K562 (cell line): ENCODE measurements around the gene DDX50. TPM values are rescaled to one million over a fixed set of nuclear protein-coding genes. Genes with fewer than 3 reads are reported as not detected.

Source experiments
- ATAC-seq: fragments of 200-7000 bp; cut with Tn5 transposase; 3 replicates; pipeline ENCODE4 v1.9.1; 2020; ENCODE audit warnings: moderate library complexity
- BruUV-seq: library from RNA; stranded (reverse); fragments of 400-500 nt; replicated peaks from 2 replicates; lab custom pipeline; 2021; lab: Mats Ljungman, UMichigan
- CTCF ChIA-PET: fragments of 300-600 bp; formaldehyde crosslinking; extraction: SDS; loops from one replicate; lab custom pipeline; 2021; ENCODE audit warnings: low intra/inter-chr PET ratio; lab: Yijun Ruan, JAX
- POLR2A ChIA-PET: fragments of 300-600, 350-650 bp; sonication (Branson Sonifier 250); formaldehyde crosslinking; extraction: SDS; loops from one replicate; lab custom pipeline; 2021; ENCODE audit warnings: antibody characterized with exemption, inconsistent platforms; lab: Yijun Ruan, JAX
- DNase-seq, 4 experiments: peaks; one replicate each; pipeline versions ENCODE4 v3.0.0 to v3.0.0-alpha.2; 2011 to 2018; ENCODE audit warnings: low spot score in 3 of 4, mixed read lengths in 3 of 4; ENCODE audit errors: extremely low read depth in 1 of 4
- FAIRE-seq: peaks from 2 replicates; lab custom pipeline; 2011; peaks lifted over from hg19 to GRCh38; lab: Jason Lieb, UNC
- H2AFZ ChIP-seq: 2 replicates; pipeline ENCODE4 v1.6.0; 2011; ENCODE audit warnings: low read depth, low read length, control low read depth, inconsistent platforms
- H3K27ac ChIP-seq: fragments of 200-600 bp; 3 replicates; pipeline ENCODE4 v1.8.0; 2011; ENCODE audit warnings: low read depth, mild to moderate bottlenecking, control low read depth, inconsistent platforms, low read length, moderate library complexity, mixed read lengths; ENCODE audit errors: extremely low read depth
- H3K27me3 ChIP-seq, 2 experiments: fragments of 300-600 bp in 1 of 2; 2 replicates in 1 of 2; 3 replicates in 1 of 2; pipeline versions ENCODE4 v1.6.0 to v1.8.0; 2011; ENCODE audit warnings: inconsistent platforms in 2 of 2, low read length in 2 of 2, mild to moderate bottlenecking in 1 of 2, mixed read lengths in 1 of 2, moderate library complexity in 1 of 2; ENCODE audit not compliant: control insufficient read depth in 2 of 2, insufficient read depth in 2 of 2
- H3K36me3 ChIP-seq: fragments of 300-600 bp; 3 replicates; pipeline ENCODE4 v1.8.0; 2011; ENCODE audit warnings: mild to moderate bottlenecking, low read length, inconsistent platforms; ENCODE audit not compliant: control insufficient read depth, insufficient read depth
- H3K4me1 ChIP-seq, 2 experiments: fragments of 200-600 bp in 1 of 2; replicated peaks in 1 of 2; 2 replicates in 1 of 2; 3 replicates in 1 of 2; pipeline versions ENCODE4 v1.5.1 to v1.8.0; 2011; ENCODE audit warnings: inconsistent platforms in 2 of 2, low read length in 2 of 2, mild to moderate bottlenecking in 1 of 2, mixed read lengths in 1 of 2, moderate library complexity in 1 of 2; ENCODE audit not compliant: control insufficient read depth in 2 of 2, insufficient read depth in 2 of 2
- H3K4me2 ChIP-seq: 2 replicates; pipeline ENCODE4 v1.6.1; 2011; ENCODE audit warnings: low read length, control low read depth, inconsistent platforms, mixed read lengths; ENCODE audit not compliant: insufficient read depth
- H3K4me3 ChIP-seq: fragments of 200-600 bp; sonication (generic), shearing (Covaris generic); 2 replicates; pipeline ENCODE4 v1.5.1; 2016; ENCODE audit warnings: control low read depth, inconsistent platforms
- H3K79me2 ChIP-seq: fragments of 200-600 bp; 3 replicates; pipeline ENCODE4 v1.8.0; 2011; ENCODE audit warnings: low read length, inconsistent platforms; ENCODE audit not compliant: control insufficient read depth, insufficient read depth
- H3K9ac ChIP-seq, 2 experiments: 2 replicates each; pipeline versions ENCODE4 v1.6.0 to v1.6.1; 2011; ENCODE audit warnings: low read depth in 2 of 2, low read length in 2 of 2, control low read depth in 1 of 2, inconsistent platforms in 1 of 2, mild to moderate bottlenecking in 1 of 2, mixed read lengths in 1 of 2; ENCODE audit not compliant: insufficient read depth in 1 of 2
- H3K9me1 ChIP-seq: one replicate; pipeline ENCODE4 v1.6.0; 2011; ENCODE audit warnings: inconsistent platforms, mild to moderate bottlenecking, low read length, moderate library complexity; ENCODE audit not compliant: control insufficient read depth, insufficient read depth
- H3K9me3 ChIP-seq: replicated peaks from 2 replicates; pipeline ENCODE4 v1.5.1; 2011; ENCODE audit warnings: low read depth, low read length, inconsistent platforms; ENCODE audit not compliant: control insufficient read depth, insufficient read depth
- H4K20me1 ChIP-seq: replicated peaks from 2 replicates; pipeline ENCODE4 v1.6.1; 2011; ENCODE audit warnings: low read length, inconsistent platforms, mixed read lengths; ENCODE audit not compliant: control insufficient read depth, insufficient read depth
- ADNP ChIP-seq: fragments of 200-800 bp; sonication (Bioruptor generic); IDR thresholded peaks from 2 replicates; pipeline ENCODE4 v1.6.1; 2016; ENCODE audit warnings: missing genetic modification characterization, missing compliant biosample characterization
- FOS ChIP-seq: IDR thresholded peaks from 3 replicates; pipeline ENCODE4 v1.6.1; 2011; ENCODE audit not compliant: insufficient read length; ENCODE audit errors: extremely low read depth
- SIN3B ChIP-seq: fragments of 450-650 bp; IDR thresholded peaks from 2 replicates; pipeline ENCODE4 v1.6.1; 2017; ENCODE audit warnings: low read depth, mild to moderate bottlenecking, moderate library complexity
- TOE1 ChIP-seq, 2 experiments: fragments of 450-650 bp in 1 of 2; sonication (generic) in 1 of 2; formaldehyde crosslinking in 1 of 2; IDR thresholded peaks; 2 replicates each; pipeline versions ENCODE4 v1.7.1 to v1.8.0; 2016 to 2022; ENCODE audit warnings: borderline replicate concordance in 2 of 2, mild to moderate bottlenecking in 2 of 2, antibody characterized with exemption in 1 of 2, inconsistent platforms in 1 of 2, low read depth in 1 of 2, missing genetic modification reagents in 1 of 2, moderate library complexity in 1 of 2
- U2AF2 ChIP-seq: fragments of 200-400 bp; formaldehyde crosslinking; optimal IDR thresholded peaks from 2 replicates; pipeline ENCODE3; 2017; ENCODE audit warnings: low read depth, mild to moderate bottlenecking, low read length
- WGBS: fragments of 100-300 bp; shearing (Covaris generic); methylation state at CpG from one replicate; pipeline ENCODE4 v1.1.6; 2016; ENCODE audit warnings: low coverage, mixed read lengths; ENCODE audit not compliant: insufficient coverage; ENCODE audit errors: missing lambda C conversion rate; 5-methylcytosine and 5-hydroxymethylcytosine counted together
- in situ Hi-C: fragments of 300-500 bp; cut with MboI; formaldehyde crosslinking; loops from 4 replicates; pipeline ENCODE4 v1.15.0; 2018; ENCODE audit warnings: inconsistent platforms, mixed read lengths
- intact Hi-C: fragments of 100-400 bp; cut with micrococcal nuclease; formaldehyde crosslinking; loops from 2 replicates; pipeline ENCODE4 v1.14.2; 2022
- polyA plus RNA-seq, 8 experiments: library from polyadenylated mRNA; depleted of rRNA in 4 of 8; stranded (reverse) in 5 of 8; unstranded in 3 of 8; fragments of >200 nt; fragmentation: Nextera tagmentation in 2 of 8; fragmentation: Illumina TruSeq in 1 of 8; extraction: Ambion mirVana in 2 of 8; extraction: Trizol in 1 of 8; gene quantifications; 2 replicates each; pipeline versions ENCODE4 v1.2.1 to v1.2.3, GENCODE V29; 2011 to 2014; ENCODE audit warnings: inconsistent platforms in 1 of 8, missing spikeins in 1 of 8
- total RNA-seq, 7 experiments: library from RNA; depleted of rRNA in 6 of 7; stranded (reverse); fragments of >200 nt in 6 of 7; fragmentation: Illumina TruSeq in 2 of 7; extraction: Trizol in 2 of 7; gene quantifications; 2 replicates each; pipeline versions ENCODE4 v1.2.1 to v1.2.3, GENCODE V29; 2011 to 2021; ENCODE audit warnings: low replicate concordance in 1 of 7
- TF ChIP-seq, protein P1 (sequence below): fragments of 450-650 bp; formaldehyde crosslinking; IDR thresholded peaks from 2 replicates; pipeline ENCODE4 v1.4.0; 2020; ENCODE audit warnings: mild to moderate bottlenecking, moderate library complexity
- TF ChIP-seq, protein P2 (sequence below): sonication (generic); formaldehyde crosslinking; IDR thresholded peaks from 2 replicates; pipeline ENCODE4 v1.8.1; 2023; ENCODE audit warnings: mild to moderate bottlenecking, missing genetic modification reagents
- TF ChIP-seq, protein P3 (sequence below), 2 experiments: IDR thresholded peaks in 1 of 2; conservative IDR thresholded peaks in 1 of 2; 2 replicates each; pipeline ENCODE4 v1.6.1; 2016; ENCODE audit warnings: low read depth in 2 of 2, mild to moderate bottlenecking in 1 of 2, missing compliant biosample characterization in 1 of 2, missing genetic modification characterization in 1 of 2, moderate library complexity in 1 of 2
- TF ChIP-seq, protein P4 (sequence below): fragments of 250-450 bp; sonication (Bioruptor Pico); IDR thresholded peaks from 2 replicates; pipeline ENCODE4 v1.8.0; 2022; ENCODE audit warnings: moderate library complexity, mild to moderate bottlenecking, inconsistent platforms

The DDX50 gene
- total and polyA plus RNA-seq, 9 of the 15 experiments (the other 6 are each of a cell fraction or from before 2014, with no cell fraction given): 36.7 to 86.8 (median 57.4) TPM

DNA sequence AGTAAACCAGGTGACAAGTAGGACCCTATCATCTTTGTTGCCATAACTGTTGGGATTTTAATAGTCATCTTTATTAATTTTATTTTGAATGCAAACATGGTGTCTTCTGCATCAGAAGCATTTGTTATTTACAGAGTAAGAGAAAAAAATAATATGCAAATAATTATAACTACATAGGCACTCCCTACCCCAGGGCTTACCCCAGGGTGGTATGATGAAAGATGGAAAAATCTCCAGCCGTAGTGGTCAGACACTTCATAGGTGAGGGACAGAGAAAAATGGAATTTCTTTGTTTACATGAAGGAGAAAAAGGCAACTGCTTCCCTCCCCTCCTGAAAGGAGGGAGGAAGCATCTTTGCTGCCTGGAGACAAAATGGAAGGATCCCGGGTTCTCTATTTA is 44.1 kb upstream of the DDX50 start:
- TF ChIP-seq FOS (no peak), ADNP (tag) (no peak), TOE1 (IDR thresholded peaks at IDR 0.05; ENCODE audit: borderline replicate concordance) (no peak), TOE1 (CRISPR knock-in tag; IDR thresholded peaks at IDR 0.05; ENCODE audit: borderline replicate concordance, low read depth) (no peak), U2AF2 (no peak), SIN3B (no peak)
- TF ChIP-seq, protein P1, sequence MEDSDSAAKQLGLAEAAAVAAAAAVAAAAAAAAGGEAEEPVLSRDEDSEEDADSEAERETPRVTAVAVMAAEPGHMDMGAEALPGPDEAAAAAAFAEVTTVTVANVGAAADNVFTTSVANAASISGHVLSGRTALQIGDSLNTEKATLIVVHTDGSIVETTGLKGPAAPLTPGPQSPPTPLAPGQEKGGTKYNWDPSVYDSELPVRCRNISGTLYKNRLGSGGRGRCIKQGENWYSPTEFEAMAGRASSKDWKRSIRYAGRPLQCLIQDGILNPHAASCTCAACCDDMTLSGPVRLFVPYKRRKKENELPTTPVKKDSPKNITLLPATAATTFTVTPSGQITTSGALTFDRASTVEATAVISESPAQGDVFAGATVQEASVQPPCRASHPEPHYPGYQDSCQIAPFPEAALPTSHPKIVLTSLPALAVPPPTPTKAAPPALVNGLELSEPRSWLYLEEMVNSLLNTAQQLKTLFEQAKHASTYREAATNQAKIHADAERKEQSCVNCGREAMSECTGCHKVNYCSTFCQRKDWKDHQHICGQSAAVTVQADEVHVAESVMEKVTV (CRISPR knock-in tag): no peak
- TF ChIP-seq, protein P2, sequence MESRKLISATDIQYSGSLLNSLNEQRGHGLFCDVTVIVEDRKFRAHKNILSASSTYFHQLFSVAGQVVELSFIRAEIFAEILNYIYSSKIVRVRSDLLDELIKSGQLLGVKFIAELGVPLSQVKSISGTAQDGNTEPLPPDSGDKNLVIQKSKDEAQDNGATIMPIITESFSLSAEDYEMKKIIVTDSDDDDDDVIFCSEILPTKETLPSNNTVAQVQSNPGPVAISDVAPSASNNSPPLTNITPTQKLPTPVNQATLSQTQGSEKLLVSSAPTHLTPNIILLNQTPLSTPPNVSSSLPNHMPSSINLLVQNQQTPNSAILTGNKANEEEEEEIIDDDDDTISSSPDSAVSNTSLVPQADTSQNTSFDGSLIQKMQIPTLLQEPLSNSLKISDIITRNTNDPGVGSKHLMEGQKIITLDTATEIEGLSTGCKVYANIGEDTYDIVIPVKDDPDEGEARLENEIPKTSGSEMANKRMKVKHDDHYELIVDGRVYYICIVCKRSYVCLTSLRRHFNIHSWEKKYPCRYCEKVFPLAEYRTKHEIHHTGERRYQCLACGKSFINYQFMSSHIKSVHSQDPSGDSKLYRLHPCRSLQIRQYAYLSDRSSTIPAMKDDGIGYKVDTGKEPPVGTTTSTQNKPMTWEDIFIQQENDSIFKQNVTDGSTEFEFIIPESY: no peak
- TF ChIP-seq, protein P3, sequence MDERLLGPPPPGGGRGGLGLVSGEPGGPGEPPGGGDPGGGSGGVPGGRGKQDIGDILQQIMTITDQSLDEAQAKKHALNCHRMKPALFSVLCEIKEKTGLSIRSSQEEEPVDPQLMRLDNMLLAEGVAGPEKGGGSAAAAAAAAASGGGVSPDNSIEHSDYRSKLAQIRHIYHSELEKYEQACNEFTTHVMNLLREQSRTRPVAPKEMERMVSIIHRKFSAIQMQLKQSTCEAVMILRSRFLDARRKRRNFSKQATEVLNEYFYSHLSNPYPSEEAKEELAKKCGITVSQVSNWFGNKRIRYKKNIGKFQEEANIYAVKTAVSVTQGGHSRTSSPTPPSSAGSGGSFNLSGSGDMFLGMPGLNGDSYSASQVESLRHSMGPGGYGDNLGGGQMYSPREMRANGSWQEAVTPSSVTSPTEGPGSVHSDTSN (CRISPR knock-in tag; IDR thresholded peaks at IDR 0.05; ENCODE audit: low read depth): no peak
- TF ChIP-seq, protein P3 (tag; conservative IDR thresholded peaks at IDR 0.05; ENCODE audit: low read depth): no peak
- TF ChIP-seq, protein P4, sequence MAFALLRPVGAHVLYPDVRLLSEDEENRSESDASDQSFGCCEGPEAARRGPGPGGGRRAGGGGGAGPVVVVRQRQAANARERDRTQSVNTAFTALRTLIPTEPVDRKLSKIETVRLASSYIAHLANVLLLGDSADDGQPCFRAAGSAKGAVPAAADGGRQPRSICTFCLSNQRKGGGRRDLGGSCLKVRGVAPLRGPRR (CRISPR knock-in tag): no peak
- no peak overlapping the region for H3K4me2 ChIP-seq
- no peaks in the 10 kb centered on the region for H3K79me2 ChIP-seq
- no peaks in the 10 kb centered on the region for H4K20me1 ChIP-seq
- H3K9me3 ChIP-seq: peaks cover 6% of the 10 kb centered on the region
- no peak overlapping the region for H3K9ac ChIP-seq
- POLR2A ChIA-PET: interaction anchor here (0.8 kb wide), 1 partner anchor 147 kb away, joined by 3 read pairs; no protein-coding TSS in a partner anchor
- no peak overlapping the region for H3K27ac ChIP-seq
- FAIRE-seq (no peak), DNase-seq (no peak), ATAC-seq (no peak)
- H3K4me3 ChIP-seq: no peak overlapping the region
- H3K36me3 ChIP-seq: no peaks in the 10 kb centered on the region
- CTCF ChIA-PET: no interaction called here
- BruUV-seq: no TSS peak
- in situ Hi-C loops (no loop called here), intact Hi-C loops (no loop called here)
- 0% methylated on average over 2 of the region's 2 CpGs for WGBS
- H3K27me3 ChIP-seq: no peaks in the 10 kb centered on the region
- no peaks in the 10 kb centered on the region for H3K4me1 ChIP-seq
- no peaks in the 10 kb centered on the region for H3K9me1 ChIP-seq
- H2AFZ ChIP-seq: no peak overlapping the region
